Parathyroid adenoma (tissue), 2 donors: ENCODE results near the gene STK36.

Source experiments
- H2AFZ ChIP-seq: fragments of 300-600 bp; sonication (generic); one replicate; pipeline ENCODE4 v1.7.0; 2017; ENCODE audit warnings: antibody characterized with exemption, mild to moderate bottlenecking
- H3K27ac ChIP-seq: fragments of 300-600 bp; sonication (generic); one replicate; pipeline ENCODE4 v1.7.0; 2017
- H3K27me3 ChIP-seq: fragments of 300-600 bp; sonication (generic); one replicate; pipeline ENCODE4 v1.7.0; 2017; ENCODE audit warnings: low read length; ENCODE audit not compliant: control insufficient read depth, insufficient read depth
- H3K36me3 ChIP-seq: fragments of 300-600 bp; sonication (generic); one replicate; pipeline ENCODE4 v1.7.0; 2017; ENCODE audit warnings: low read length; ENCODE audit not compliant: control insufficient read depth, insufficient read depth
- H3K4me1 ChIP-seq: fragments of 300-600 bp; sonication (generic); one replicate; pipeline ENCODE4 v1.7.0; 2017; ENCODE audit warnings: control low read depth
- H3K4me2 ChIP-seq: fragments of 300-600 bp; sonication (generic); one replicate; pipeline ENCODE4 v1.7.0; 2017; ENCODE audit warnings: low read length
- H3K4me3 ChIP-seq: fragments of 300-600 bp; sonication (generic); one replicate; pipeline ENCODE4 v1.7.0; 2017; ENCODE audit warnings: low read depth, low read length
- H3K79me2 ChIP-seq: fragments of 300-600 bp; sonication (generic); one replicate; pipeline ENCODE4 v1.7.0; 2017; ENCODE audit warnings: control low read depth
- H3K9ac ChIP-seq: fragments of 300-600 bp; sonication (generic); one replicate; pipeline ENCODE4 v1.7.0; 2017; ENCODE audit warnings: mild to moderate bottlenecking
- H3K9me3 ChIP-seq: fragments of 300-600 bp; sonication (generic); one replicate; pipeline ENCODE4 v1.7.0; 2017; ENCODE audit warnings: low read length; ENCODE audit not compliant: control insufficient read depth
- CTCF ChIP-seq: fragments of 300-600 bp; sonication (generic); IDR thresholded peaks from one replicate; pipeline ENCODE4 v1.7.0; 2017; ENCODE audit warnings: antibody characterized with exemption, mild to moderate bottlenecking
- donor health status: primary hyperparathyroidism.

Gene STK36

DNA sequence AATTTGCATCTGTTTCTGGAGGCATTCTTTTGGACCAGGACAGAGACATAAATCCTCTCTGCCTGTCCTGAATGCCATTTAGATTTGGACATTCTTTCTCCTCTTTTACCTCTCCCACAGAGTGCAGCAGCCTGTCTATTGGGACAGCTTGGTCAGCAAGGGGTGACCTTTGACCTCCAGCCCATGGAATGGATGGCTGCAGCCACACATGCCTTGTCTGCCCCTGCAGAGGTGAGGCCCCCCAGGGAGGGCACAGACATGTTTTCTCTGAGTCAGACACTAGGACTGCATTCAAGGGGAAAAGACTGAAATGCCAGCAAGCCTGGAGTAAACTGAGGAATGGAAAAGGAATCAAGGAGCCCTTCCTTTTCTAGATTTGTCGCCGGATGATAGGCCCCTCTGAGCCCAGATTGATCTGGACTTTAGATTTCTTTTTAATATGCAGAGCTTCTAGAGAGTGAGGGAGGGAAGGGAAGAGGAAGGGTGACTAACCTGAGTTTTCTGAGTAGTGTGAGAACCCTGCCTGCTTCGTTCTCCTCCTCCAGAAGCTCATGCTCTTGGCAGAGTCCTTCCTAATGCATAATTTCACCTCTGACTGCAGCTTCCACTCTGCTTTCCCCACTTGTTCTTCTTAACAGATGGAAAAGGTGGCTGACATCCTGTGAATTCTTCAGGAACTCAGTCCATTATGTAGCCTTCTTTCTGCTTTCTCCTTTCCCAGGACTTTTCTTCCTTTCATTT is 22.7 kb downstream of the STK36 start:
- no peak overlapping the region for H2AFZ ChIP-seq
- no peaks in the 10 kb centered on the region for H3K36me3 ChIP-seq
- H3K27ac ChIP-seq = no peak overlapping the region
- H3K4me2 ChIP-seq = no peak overlapping the region
- no peak overlapping the region for H3K9ac ChIP-seq
- no peaks in the 10 kb centered on the region for H3K79me2 ChIP-seq
- H3K4me1 ChIP-seq = no peaks in the 10 kb centered on the region
- TF ChIP-seq CTCF = no peak
- no peak overlapping the region for H3K4me3 ChIP-seq
- H3K9me3 ChIP-seq = no peaks in the 10 kb centered on the region
- no peaks in the 10 kb centered on the region for H3K27me3 ChIP-seq

DNA sequence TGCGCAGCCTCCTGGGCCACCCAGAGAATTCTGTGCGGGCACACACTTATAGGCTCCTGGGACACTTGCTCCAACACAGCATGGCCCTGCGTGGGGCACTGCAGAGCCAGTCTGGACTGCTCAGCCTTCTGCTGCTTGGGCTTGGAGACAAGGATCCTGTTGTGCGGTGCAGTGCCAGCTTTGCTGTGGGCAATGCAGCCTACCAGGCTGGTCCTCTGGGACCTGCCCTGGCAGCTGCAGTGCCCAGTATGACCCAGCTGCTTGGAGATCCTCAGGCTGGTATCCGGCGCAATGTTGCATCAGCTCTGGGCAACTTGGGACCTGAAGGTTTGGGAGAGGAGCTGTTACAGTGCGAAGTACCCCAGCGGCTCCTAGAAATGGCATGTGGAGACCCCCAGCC is 27.0 kb downstream of the STK36 start:
- no peaks in the 10 kb centered on the region for H3K36me3 ChIP-seq
- no peak overlapping the region for H3K4me3 ChIP-seq
- no peak overlapping the region for H3K27ac ChIP-seq
- no peaks in the 10 kb centered on the region for H3K79me2 ChIP-seq
- H3K9me3 ChIP-seq = no peaks in the 10 kb centered on the region
- TF ChIP-seq CTCF = no peak
- H3K4me2 ChIP-seq = no peak overlapping the region
- H2AFZ ChIP-seq = no peak overlapping the region
- no peaks in the 10 kb centered on the region for H3K4me1 ChIP-seq
- H3K9ac ChIP-seq = no peak overlapping the region
- H3K27me3 ChIP-seq = no peaks in the 10 kb centered on the region

DNA sequence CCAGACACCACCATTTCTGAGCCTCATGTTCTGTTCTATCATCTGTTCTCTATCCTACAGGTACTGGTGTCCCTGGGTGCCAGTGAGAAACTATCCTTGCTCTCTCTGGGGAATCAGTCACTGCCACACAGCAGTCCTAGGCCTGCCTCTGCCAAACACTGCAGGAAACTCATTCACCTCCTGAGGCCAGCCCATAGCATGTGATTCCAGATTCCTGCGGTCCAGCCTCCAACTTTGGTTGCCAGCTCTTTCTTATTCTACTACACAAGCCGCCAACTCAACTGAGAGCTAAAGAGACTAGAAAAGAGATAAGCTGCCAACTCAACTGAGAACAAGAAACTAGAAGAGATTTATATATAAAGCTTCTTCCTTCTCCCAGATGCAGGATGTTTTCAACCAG is 29.9 kb downstream of the STK36 start:
- H3K4me1 ChIP-seq = no peaks in the 10 kb centered on the region
- H3K4me2 ChIP-seq = no peak overlapping the region
- H3K27me3 ChIP-seq = no peaks in the 10 kb centered on the region
- H3K9ac ChIP-seq = no peak overlapping the region
- no peaks in the 10 kb centered on the region for H3K79me2 ChIP-seq
- no peak overlapping the region for H3K4me3 ChIP-seq
- no peak overlapping the region for H3K27ac ChIP-seq
- H2AFZ ChIP-seq = no peak overlapping the region
- TF ChIP-seq CTCF = no peak
- H3K9me3 ChIP-seq = no peaks in the 10 kb centered on the region
- no peaks in the 10 kb centered on the region for H3K36me3 ChIP-seq

DNA sequence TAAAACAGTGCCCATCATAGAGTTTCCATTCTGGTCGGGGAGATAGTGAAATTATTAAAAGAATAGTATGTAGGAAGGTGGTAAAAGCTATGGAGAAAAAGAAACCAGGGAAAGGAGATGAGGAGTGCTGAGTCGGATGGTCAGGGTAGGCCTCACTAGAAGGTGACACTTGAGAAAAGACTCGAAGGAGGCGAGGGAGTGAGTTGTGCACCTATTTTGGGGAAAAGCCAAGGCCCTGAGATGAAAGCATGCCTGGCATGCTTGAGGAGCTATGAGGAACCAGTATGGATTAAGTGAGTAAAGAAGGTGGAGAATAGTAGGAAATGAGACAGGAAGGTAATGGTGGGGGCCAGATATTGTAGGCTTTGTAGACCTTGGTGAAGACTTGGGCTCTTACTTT is 31.5 kb downstream of the STK36 start:
- Histone ChIP-seq H3K9ac (no peak overlapping the region), H3K27me3 (no peaks in the 10 kb centered on the region), H3K36me3 (no peaks in the 10 kb centered on the region), H3K9me3 (no peaks in the 10 kb centered on the region), H2AFZ (no peak overlapping the region), H3K27ac (no peak overlapping the region), H3K4me3 (no peak overlapping the region), H3K4me2 (no peak overlapping the region), H3K4me1 (no peaks in the 10 kb centered on the region), H3K79me2 (no peaks in the 10 kb centered on the region)
- TF ChIP-seq CTCF = no peak

DNA sequence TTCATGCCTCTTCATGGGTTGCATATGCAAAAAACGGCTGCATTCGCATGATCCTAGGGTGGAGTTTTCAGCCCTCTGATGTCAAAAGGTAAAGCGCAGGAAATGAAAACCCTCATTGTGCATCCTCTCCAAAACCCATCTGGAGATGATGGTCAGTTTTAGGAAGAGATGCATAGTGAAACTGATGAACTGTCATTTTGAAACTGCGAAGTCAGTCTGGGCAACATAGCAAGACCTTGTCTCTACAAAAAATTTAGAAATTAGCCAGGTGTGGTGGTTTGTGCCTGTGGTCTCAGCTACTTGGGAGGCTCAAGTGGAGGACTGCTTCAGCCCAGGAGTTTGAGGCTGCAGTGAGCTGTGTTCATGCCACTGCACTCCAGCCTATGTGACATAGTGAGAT is 36.2 kb downstream of the STK36 start:
- Histone ChIP-seq H3K27me3 (no peaks in the 10 kb centered on the region), H2AFZ (no peak overlapping the region), H3K4me3 (no peak overlapping the region), H3K9ac (no peak overlapping the region), H3K27ac (no peak overlapping the region), H3K4me1 (no peaks in the 10 kb centered on the region), H3K36me3 (no peaks in the 10 kb centered on the region), H3K9me3 (no peaks in the 10 kb centered on the region), H3K4me2 (no peak overlapping the region), H3K79me2 (peaks cover 7% of the 10 kb centered on the region)
- no peak for TF ChIP-seq CTCF
